ENCODE data around the gene OBSCN. TPM values are rescaled to one million over a fixed set of nuclear protein-coding genes. Genes with fewer than 3 reads are reported as not detected.

OBSCN gene
- total and polyA plus RNA-seq, 2 of the 4 experiments (the other 2 are of a cell fraction) = 4.1 to 9.5 TPM

GRCh38 chr1:228334954-228335353 is 127.1 kb downstream of the OBSCN start:
- H2AK5ac ChIP-seq (ENCODE audit: low read depth, low read length) = no peak overlapping the region
- DNase-seq (no peak), ATAC-seq (ENCODE audit: low read depth) (no peak)
- CTCF ChIA-PET = no interaction called here
- no peak overlapping the region for H3K18ac ChIP-seq (ENCODE audit: low read depth, low read length)
- in situ Hi-C loops (cut with MboI; ENCODE audit: low sequenced_read_pairs) = no loop called here
- H3K4me1 ChIP-seq (ENCODE audit: control insufficient read depth, insufficient read depth, low read length) = no peaks in the 10 kb centered on the region
- no peak overlapping the region for H3K4me2 ChIP-seq (ENCODE audit: low read depth, low read length)
- no peak overlapping the region for H3K14ac ChIP-seq (replicated peaks; ENCODE audit: low read depth, low read length)
- H2AK9ac ChIP-seq (replicated peaks; ENCODE audit: low read depth, low read length, poor library complexity) = no peak overlapping the region
- dilution Hi-C loops (cut with HindIII; ENCODE audit: low sequenced_read_pairs, unreplicated experiment) = no loop called here
- H4K91ac ChIP-seq (ENCODE audit: insufficient read depth, low read depth, low read length) = no peak overlapping the region
- intact Hi-C loops (cut with micrococcal nuclease) = no loop called here
- no peaks in the 10 kb centered on the region for H3K79me1 ChIP-seq (ENCODE audit: low read depth in 1 of 2, low read length in 2 of 2)
- H2AFZ ChIP-seq (replicated peaks; ENCODE audit: low read length, poor library complexity) = no peak overlapping the region
- H3K23ac ChIP-seq (ENCODE audit: low read depth, low read length) = no peak overlapping the region
- H3K9me1 ChIP-seq (ENCODE audit: insufficient read depth, low read length) = 0 out of 2 replicates have a peak, but pooled peaks cover 7% of the 10 kb centered on the region
- no peak overlapping the region for H2BK20ac ChIP-seq (ENCODE audit: low read depth, low read length)
- no peak overlapping the region for H3K4me3 ChIP-seq (ENCODE audit: insufficient read depth, low read depth, low read length)
- no TSS peak for BruUV-seq (replicated peaks)
- no peak overlapping the region for H4K5ac ChIP-seq (ENCODE audit: low read depth, low read length)
- TF ChIP-seq RCOR1 (IDR thresholded peaks at IDR 0.05; ENCODE audit: insufficient replicate concordance, low read length) (no peak), MAZ (IDR thresholded peaks at IDR 0.05; ENCODE audit: borderline replicate concordance, low read depth, low read length) (no peak), MAFK (IDR thresholded peaks at IDR 0.05; ENCODE audit: low read depth, low read length) (no peak), CEBPB (IDR thresholded peaks at IDR 0.05; ENCODE audit: low read depth, low read length) (no peak), POLR2A (IDR thresholded peaks at IDR 0.05; ENCODE audit: low read depth, low read length) (no peak), SMC3 (IDR thresholded peaks at IDR 0.05; ENCODE audit: low read depth, low read length) (no peak), FOS (IDR thresholded peaks at IDR 0.05; ENCODE audit: low read depth, low read length) (no peak), USF2 (IDR thresholded peaks at IDR 0.05; ENCODE audit: low read depth, low read length) (no peak), NFE2L2 (IDR thresholded peaks at IDR 0.05; ENCODE audit: low read depth, low read length) (no peak), BHLHE40 (IDR thresholded peaks at IDR 0.05; ENCODE audit: low read depth, low read length) (no peak), RAD21 (IDR thresholded peaks at IDR 0.05; ENCODE audit: low read length) (no peak), RFX5 (IDR thresholded peaks at IDR 0.05; ENCODE audit: low read depth, low read length) (no peak), CHD1 (IDR thresholded peaks at IDR 0.05; ENCODE audit: low read depth, low read length) (no peak), CTCF (conservative IDR thresholded peaks at IDR 0.05; ENCODE audit: low read depth, low read length) (no peak), ELK1 (IDR thresholded peaks at IDR 0.05; ENCODE audit: borderline replicate concordance, low read depth, low read length) (no peak), MXI1 (IDR thresholded peaks at IDR 0.05; ENCODE audit: borderline replicate concordance, low read depth, low read length) (no peak)
- H3K27me3 ChIP-seq (ENCODE audit: control insufficient read depth, insufficient read depth, low read length) = no peaks in the 10 kb centered on the region
- POLR2A ChIA-PET (ENCODE audit: unreplicated experiment) = no interaction called here
- no peak overlapping the region for H3K27ac ChIP-seq (ENCODE audit: insufficient read depth, low read length)
- no peaks in the 10 kb centered on the region; the same call in 1 of the 2 replicates for H4K20me1 ChIP-seq (ENCODE audit: insufficient read depth, low read length)
- H3K56ac ChIP-seq (ENCODE audit: extremely low read depth, insufficient read depth, low read length) = no peak overlapping the region
- H3K9me3 ChIP-seq (ENCODE audit: control insufficient read depth, insufficient read depth, low read length) = no peaks in the 10 kb centered on the region
- no peak overlapping the region for H3K9ac ChIP-seq (ENCODE audit: low read depth, low read length)
- no peak overlapping the region for H3K4ac ChIP-seq (ENCODE audit: low read depth, low read length)
- no peak overlapping the region for H2BK15ac ChIP-seq (ENCODE audit: low read depth, low read length)
- H2BK5ac ChIP-seq (ENCODE audit: low read depth, low read length, poor library complexity, severe bottlenecking) = no peak overlapping the region
- no peak overlapping the region for H2BK120ac ChIP-seq (ENCODE audit: low read depth, low read length)
- no peak overlapping the region for H4K8ac ChIP-seq (ENCODE audit: low read depth in 2 of 2, low read length in 2 of 2)
- WGBS, 2 experiments (ENCODE audit: extremely low coverage in 2 of 2, insufficient read length in 1 of 2) = no CpG with 5 or more reads among the region's 18 CpGs
- peaks cover 38% of the 10 kb centered on the region for H3K36me3 ChIP-seq (ENCODE audit: control insufficient read depth, insufficient read depth, low read length)
